Activated naive CD8-positive, alpha-beta T cell treated with anti-CD3 and anti-CD28 coated beads, Interleukin-2, amount 10 ng/mL, durations not matched to agents 7 days and 5 days (primary cell): Measurements from ENCODE around the gene TSPAN18. TPM values are rescaled to one million over a fixed set of nuclear protein-coding genes. Genes with fewer than 3 reads are reported as not detected.

ENCODE experiments used
- ATAC-seq: fragments of 150-1000 bp; cut with Tn5 transposase; one replicate; pipeline ENCODE4 v1.10.0; 2021; ENCODE audit warnings: low read depth, moderate library complexity
- POLR2A ChIA-PET: fragments of 350-600 bp; sonication (Branson Sonifier 250); formaldehyde crosslinking; loops from one replicate; lab custom pipeline; 2021; ENCODE audit warnings: antibody characterized with exemption; lab: Charles Lee
- DNase-seq: peaks from one replicate; pipeline ENCODE4 v3.0.0; 2021
- H3K27ac Mint-ChIP-seq: one replicate; pipeline ENCODE4 v1.8.0; 2022; ENCODE audit warnings: mild to moderate bottlenecking, mixed read lengths
- H3K27me3 Mint-ChIP-seq: one replicate; pipeline ENCODE4 v1.8.0; 2022; ENCODE audit warnings: mild to moderate bottlenecking, moderate library complexity, mixed read lengths
- H3K36me3 Mint-ChIP-seq: one replicate; pipeline ENCODE4 v1.8.0; 2021; ENCODE audit warnings: mild to moderate bottlenecking, mixed read lengths
- H3K4me1 Mint-ChIP-seq: one replicate; pipeline ENCODE4 v1.8.0; 2021; ENCODE audit warnings: mixed read lengths
- H3K4me3 Mint-ChIP-seq: one replicate; pipeline ENCODE4 v1.8.0; 2022; ENCODE audit warnings: mild to moderate bottlenecking, moderate library complexity, mixed read lengths
- H3K9me3 Mint-ChIP-seq: one replicate; pipeline ENCODE4 v1.8.0; 2021; ENCODE audit warnings: mixed read lengths
- total RNA-seq, 2 experiments: library from RNA; stranded (reverse); gene quantifications; one replicate each; pipeline ENCODE4 v1.2.3, GENCODE V29; 2021

The TSPAN18 gene
- total RNA-seq, 2 experiments from 2014 or later, result 4.9 to 5.2 TPM

GRCh38 chr11:44699497-44700408, 27.0 kb upstream of the TSPAN18 start:
- Mint-ChIP-seq H3K36me3 (no peaks in the 10 kb centered on the region), H3K4me3 (no peak overlapping the region), H3K27ac (no peak overlapping the region), H3K4me1 (no peaks in the 10 kb centered on the region), H3K9me3 (peaks cover 5% of the 10 kb centered on the region), H3K27me3 (peaks cover 6% of the 10 kb centered on the region)
- DNase-seq (no peak), ATAC-seq (no peak)
- POLR2A ChIA-PET, result no interaction called here

- Mint-ChIP-seq H3K36me3 (no peaks in the 10 kb centered on the region), H3K9me3 (peaks cover 6% of the 10 kb centered on the region), H3K27ac (no peak overlapping the region), H3K27me3 (peaks cover 8% of the 10 kb centered on the region), H3K4me1 (no peaks in the 10 kb centered on the region), H3K4me3 (no peak overlapping the region)
- DNase-seq, result no peak
- POLR2A ChIA-PET, result no interaction called here
- no peak for ATAC-seq
Measured at GRCh38 chr11:44701276-44701675, 25.5 kb upstream of the TSPAN18 start.

GRCh38 chr11:44702889-44703288, 23.9 kb upstream of the TSPAN18 start:
- POLR2A ChIA-PET, result no interaction called here
- Mint-ChIP-seq H3K4me1 (no peaks in the 10 kb centered on the region), H3K4me3 (no peak overlapping the region), H3K27me3 (peaks cover 8% of the 10 kb centered on the region), H3K36me3 (no peaks in the 10 kb centered on the region), H3K27ac (no peak overlapping the region), H3K9me3 (peaks cover 6% of the 10 kb centered on the region)
- ATAC-seq (no peak), DNase-seq (no peak)

DNA sequence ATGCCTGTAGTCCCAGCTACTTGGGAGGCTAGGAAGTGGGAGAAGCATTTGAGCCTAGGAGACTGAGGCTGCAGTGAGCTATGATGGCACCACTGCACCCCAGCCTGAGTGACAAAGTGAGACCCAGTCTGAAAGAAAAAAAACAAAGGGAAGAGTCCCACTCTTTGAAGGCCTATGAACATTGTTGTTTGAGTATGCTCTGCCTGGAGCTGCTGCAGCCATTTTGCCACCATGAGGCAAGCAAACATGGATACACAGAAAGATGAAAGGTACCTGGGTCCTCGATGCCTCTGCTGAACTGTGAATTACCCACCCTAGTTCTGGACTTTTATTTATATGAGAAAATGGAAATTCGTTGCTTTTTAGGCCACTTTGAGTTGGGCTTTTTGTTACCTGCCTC, 19.7 kb upstream of the TSPAN18 start:
- no peaks in the 10 kb centered on the region for H3K36me3 Mint-ChIP-seq
- no peak overlapping the region for H3K27ac Mint-ChIP-seq
- H3K4me1 Mint-ChIP-seq, result peaks cover 1% of the 10 kb centered on the region
- POLR2A ChIA-PET, result no interaction called here
- no peak for ATAC-seq
- H3K9me3 Mint-ChIP-seq, result peaks cover 10% of the 10 kb centered on the region
- peaks cover 12% of the 10 kb centered on the region for H3K27me3 Mint-ChIP-seq
- DNase-seq, result no peak
- no peak overlapping the region for H3K4me3 Mint-ChIP-seq

DNA sequence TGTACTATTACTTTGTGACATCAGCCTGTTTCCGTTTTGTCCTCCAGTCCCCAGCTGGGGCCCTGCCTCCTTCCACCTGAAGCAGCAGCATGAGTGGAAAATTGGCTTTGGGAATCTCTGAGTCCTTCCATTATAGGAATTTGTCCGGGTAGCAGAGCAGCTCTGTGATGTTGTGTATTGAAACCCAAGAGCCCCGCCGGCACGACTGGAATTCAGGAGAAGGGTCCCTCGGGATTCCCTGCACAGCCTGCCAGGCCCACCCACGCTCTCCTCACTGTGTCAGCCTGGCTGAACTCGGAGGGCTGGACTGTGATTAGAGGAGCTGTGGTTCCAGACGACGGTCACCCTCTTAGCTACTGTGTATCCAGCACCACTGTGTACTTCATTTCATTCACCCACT, 18.8 kb upstream of the TSPAN18 start:
- POLR2A ChIA-PET, result no interaction called here
- Mint-ChIP-seq H3K9me3 (peaks cover 10% of the 10 kb centered on the region), H3K36me3 (no peaks in the 10 kb centered on the region), H3K27me3 (peaks cover 12% of the 10 kb centered on the region), H3K4me3 (no peak overlapping the region), H3K4me1 (peaks cover 1% of the 10 kb centered on the region), H3K27ac (no peak overlapping the region)
- DNase-seq (no peak), ATAC-seq (no peak)

DNA sequence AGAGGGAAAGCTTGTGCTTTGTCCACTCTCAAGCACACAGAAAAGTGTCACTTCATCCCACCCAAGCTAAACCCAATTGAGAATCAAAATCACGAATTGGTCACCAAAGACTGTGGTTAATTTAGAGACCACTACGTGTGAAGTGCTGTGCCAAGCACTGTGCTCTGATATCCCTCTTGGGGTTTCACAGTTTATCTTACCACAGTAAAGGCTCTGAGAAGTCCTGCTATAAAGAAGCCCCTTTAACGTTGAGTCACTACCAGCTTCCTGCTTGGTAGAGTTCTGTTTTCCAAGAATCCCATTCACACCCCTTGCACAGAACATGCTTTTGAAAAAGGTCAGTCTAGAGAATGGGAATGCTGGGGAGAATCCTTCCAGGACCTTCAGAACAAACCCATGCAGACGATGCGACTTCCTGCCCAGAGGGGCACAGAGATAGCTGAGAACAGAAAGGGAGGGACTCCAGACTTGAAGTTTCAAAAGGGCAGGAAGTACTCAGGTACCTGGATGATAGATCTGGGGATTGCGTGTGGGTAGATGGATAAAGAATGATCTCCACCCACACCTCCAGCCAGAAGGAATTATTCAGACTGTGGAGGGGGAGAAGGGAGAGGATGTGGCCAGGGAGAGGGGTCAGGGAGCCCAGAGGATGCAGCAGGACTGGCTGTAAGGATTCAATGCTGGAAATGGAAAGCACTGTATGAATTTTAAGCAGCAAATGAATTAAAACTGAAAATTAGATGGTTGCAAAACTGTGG, 18.1 kb upstream of the TSPAN18 start:
- DNase-seq (no peak), ATAC-seq (no peak)
- Mint-ChIP-seq H3K36me3 (no peaks in the 10 kb centered on the region), H3K27ac (no peak overlapping the region), H3K4me3 (no peak overlapping the region), H3K9me3 (peaks cover 9% of the 10 kb centered on the region), H3K4me1 (peaks cover 1% of the 10 kb centered on the region), H3K27me3 (peaks cover 12% of the 10 kb centered on the region)
- POLR2A ChIA-PET, result no interaction called here

DNA sequence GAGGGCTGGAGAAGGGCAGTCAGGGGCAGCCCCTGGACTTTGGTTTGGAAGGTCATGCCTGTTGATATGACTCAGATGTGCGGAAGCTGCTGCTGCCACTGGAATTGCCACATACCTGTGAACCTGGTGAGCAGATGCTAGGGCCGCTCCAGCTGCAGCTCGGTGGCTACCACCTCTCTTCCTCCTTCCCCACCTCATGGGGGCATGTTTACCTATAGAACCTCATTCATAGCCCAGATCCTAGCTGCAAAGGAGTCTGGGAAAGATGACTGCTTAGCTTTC, 17.5 kb upstream of the TSPAN18 start:
- ATAC-seq, result no peak
- H3K4me1 Mint-ChIP-seq, result peaks cover 1% of the 10 kb centered on the region
- H3K27ac Mint-ChIP-seq, result no peak overlapping the region
- no peak for DNase-seq
- H3K27me3 Mint-ChIP-seq, result peaks cover 12% of the 10 kb centered on the region
- POLR2A ChIA-PET, result no interaction called here
- H3K4me3 Mint-ChIP-seq, result no peak overlapping the region
- peaks cover 6% of the 10 kb centered on the region for H3K9me3 Mint-ChIP-seq
- H3K36me3 Mint-ChIP-seq, result no peaks in the 10 kb centered on the region

DNA sequence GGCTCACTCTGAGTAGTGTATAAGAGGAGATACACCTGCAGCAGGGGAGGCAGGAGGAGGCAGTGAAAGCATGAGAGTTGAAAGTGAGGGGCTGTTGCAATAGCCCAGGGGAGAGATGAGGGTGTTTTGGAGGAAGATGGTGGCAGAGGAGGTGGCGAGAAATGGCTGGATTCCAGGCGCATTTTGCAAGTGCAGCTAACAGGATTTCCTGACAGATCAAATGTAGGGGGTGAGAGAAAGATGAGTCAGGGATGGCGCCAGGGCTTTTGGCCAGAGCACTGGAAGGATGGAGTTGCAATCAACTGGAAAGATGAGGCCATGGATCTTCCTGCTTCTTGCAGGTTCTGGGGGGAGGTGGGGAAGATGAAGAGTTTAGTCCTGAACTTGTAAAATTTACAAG, 16.8 kb upstream of the TSPAN18 start:
- H3K9me3 Mint-ChIP-seq, result peaks cover 6% of the 10 kb centered on the region
- POLR2A ChIA-PET, result no interaction called here
- no peaks in the 10 kb centered on the region for H3K36me3 Mint-ChIP-seq
- H3K27me3 Mint-ChIP-seq, result peaks cover 11% of the 10 kb centered on the region
- no peak overlapping the region for H3K4me3 Mint-ChIP-seq
- DNase-seq (no peak), ATAC-seq (no peak)
- H3K27ac Mint-ChIP-seq, result no peak overlapping the region
- H3K4me1 Mint-ChIP-seq, result peaks cover 1% of the 10 kb centered on the region

DNA sequence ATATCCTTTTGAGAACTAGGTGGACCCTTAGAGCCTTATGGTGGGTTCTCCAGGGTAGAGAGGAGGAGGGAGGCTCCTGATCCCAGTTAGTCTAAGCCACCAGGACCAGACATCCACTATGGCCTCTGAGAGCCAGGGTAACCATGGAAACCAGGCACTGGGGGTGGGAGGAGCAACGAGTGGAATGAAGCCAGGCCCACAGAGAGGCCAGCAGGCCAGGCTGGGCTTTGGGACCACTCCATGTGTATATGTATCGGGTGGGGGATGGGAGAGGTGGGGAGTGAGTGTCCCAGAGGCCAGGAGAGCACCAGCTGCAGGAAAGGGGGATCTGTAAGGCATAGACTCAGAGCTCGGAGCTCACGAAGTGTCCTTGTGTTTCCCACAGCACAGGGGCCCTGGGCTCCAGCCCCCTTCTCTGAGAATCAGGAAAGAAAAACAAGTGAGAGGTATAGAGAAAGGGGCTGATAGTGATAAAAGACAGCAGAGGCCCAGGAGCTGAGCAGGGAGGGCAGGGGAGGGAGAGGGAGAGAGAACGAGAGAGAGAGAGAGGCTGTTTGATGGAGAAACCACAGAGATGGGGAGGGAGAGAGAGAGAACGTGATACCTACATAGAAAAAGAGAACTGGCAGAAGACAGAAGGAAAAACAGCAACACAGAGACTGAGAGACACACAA, 15.5 kb upstream of the TSPAN18 start:
- Mint-ChIP-seq H3K9me3 (peaks cover 5% of the 10 kb centered on the region), H3K27ac (no peak overlapping the region), H3K4me3 (no peak overlapping the region), H3K27me3 (peaks cover 11% of the 10 kb centered on the region), H3K36me3 (no peaks in the 10 kb centered on the region), H3K4me1 (peaks cover 1% of the 10 kb centered on the region)
- no peak for DNase-seq
- POLR2A ChIA-PET, result no interaction called here
- ATAC-seq, result no peak

DNA sequence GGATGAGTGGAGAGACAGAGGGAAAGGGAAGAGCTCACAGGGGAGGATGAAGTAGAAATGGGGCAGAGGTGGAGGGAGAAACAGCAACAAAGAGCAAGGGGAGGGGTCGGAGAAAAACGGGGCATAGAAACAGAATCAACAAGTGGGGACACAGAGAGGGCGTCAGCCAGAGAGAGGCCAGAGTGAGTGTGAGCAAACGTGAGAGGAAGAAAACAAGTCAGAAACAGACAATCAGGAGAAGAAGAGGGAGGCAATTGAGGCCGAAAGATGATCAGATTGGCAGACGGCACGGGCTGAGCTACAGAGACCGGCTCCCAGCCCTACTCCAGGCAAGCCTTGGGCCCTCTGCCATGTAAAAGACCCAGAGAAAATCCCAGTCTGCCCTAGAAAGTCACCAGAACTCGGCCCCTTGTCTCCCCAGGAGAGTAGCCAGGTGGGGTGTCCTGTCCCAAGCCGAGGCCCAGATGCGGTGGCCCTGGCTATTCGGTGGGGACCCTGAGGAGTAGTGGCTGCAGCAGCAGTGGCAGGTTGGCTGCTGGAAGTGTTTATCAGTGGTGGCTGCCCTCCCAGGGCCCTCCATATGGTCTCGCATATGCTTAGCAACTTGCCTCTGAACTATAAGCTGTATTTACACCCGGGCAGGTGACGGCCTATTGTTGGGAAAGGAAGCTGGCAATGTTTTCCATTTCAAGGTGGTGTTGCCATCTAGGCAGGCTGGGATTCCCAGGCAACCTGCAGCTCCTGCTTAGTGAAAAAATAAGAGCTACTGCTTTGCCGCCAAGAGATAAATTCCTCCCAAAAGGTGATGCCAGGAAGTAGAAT, 14.8 kb upstream of the TSPAN18 start:
- POLR2A ChIA-PET, result no interaction called here
- H3K4me1 Mint-ChIP-seq, result peaks cover 1% of the 10 kb centered on the region
- no peak for DNase-seq
- no peak overlapping the region for H3K27ac Mint-ChIP-seq
- H3K36me3 Mint-ChIP-seq, result no peaks in the 10 kb centered on the region
- no peak for ATAC-seq
- peaks cover 5% of the 10 kb centered on the region for H3K9me3 Mint-ChIP-seq
- peaks cover 12% of the 10 kb centered on the region for H3K27me3 Mint-ChIP-seq
- H3K4me3 Mint-ChIP-seq, result no peak overlapping the region

GRCh38 chr11:44713022-44713421, 13.7 kb upstream of the TSPAN18 start:
- no peak for DNase-seq
- POLR2A ChIA-PET, result no interaction called here
- H3K4me1 Mint-ChIP-seq, result peaks cover 1% of the 10 kb centered on the region

DNA sequence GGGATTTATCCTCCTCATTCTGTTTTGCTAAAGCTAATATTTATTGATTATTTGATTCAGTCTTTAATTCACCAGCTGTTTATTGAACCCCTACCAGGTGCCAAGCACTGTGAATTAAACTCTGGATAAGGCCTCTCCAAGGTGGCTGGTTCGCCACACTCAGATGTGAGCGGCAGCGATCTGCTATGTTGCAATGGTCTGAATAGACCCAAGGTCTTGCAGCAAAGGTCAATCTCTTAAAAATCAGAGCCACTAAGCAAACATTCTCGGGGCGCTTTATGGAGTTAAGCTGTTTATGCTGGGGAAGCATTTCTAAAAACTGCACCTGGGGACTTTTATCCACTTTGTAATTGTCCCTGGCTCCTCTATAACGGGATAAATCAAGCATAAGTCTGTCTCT, 10.5 kb upstream of the TSPAN18 start:
- POLR2A ChIA-PET, result no interaction called here
- H3K9me3 Mint-ChIP-seq, result no peaks in the 10 kb centered on the region
- no peaks in the 10 kb centered on the region for H3K36me3 Mint-ChIP-seq
- no peak for ATAC-seq
- H3K27me3 Mint-ChIP-seq, result peaks cover 12% of the 10 kb centered on the region
- DNase-seq, result no peak
- no peak overlapping the region for H3K4me3 Mint-ChIP-seq
- H3K27ac Mint-ChIP-seq, result no peak overlapping the region
- H3K4me1 Mint-ChIP-seq, result no peaks in the 10 kb centered on the region

More at GRCh38 chr11:44713022-44713421, 13.7 kb upstream of the TSPAN18 start:
- H3K4me3 Mint-ChIP-seq, result no peak overlapping the region
- H3K27me3 Mint-ChIP-seq, result peaks cover 12% of the 10 kb centered on the region
- no peak overlapping the region for H3K27ac Mint-ChIP-seq
- H3K9me3 Mint-ChIP-seq, result peaks cover 5% of the 10 kb centered on the region
- H3K36me3 Mint-ChIP-seq, result no peaks in the 10 kb centered on the region
- ATAC-seq, result no peak

GRCh38 chr11:44718057-44718456, 8.7 kb upstream of the TSPAN18 start:
- POLR2A ChIA-PET, result no interaction called here
- Mint-ChIP-seq H3K9me3 (no peaks in the 10 kb centered on the region), H3K27ac (no peak overlapping the region), H3K4me1 (no peaks in the 10 kb centered on the region), H3K27me3 (peaks cover 10% of the 10 kb centered on the region), H3K4me3 (no peak overlapping the region), H3K36me3 (no peaks in the 10 kb centered on the region)
- ATAC-seq (no peak), DNase-seq (no peak)
